OCI-LY7 (cell line): ENCODE measurements around the gene TNXB. TPM values are rescaled to one million over a fixed set of nuclear protein-coding genes. Genes with fewer than 3 reads are reported as not detected.

ENCODE experiments used
- BruUV-seq: library from RNA; stranded (reverse); fragments of 400-500 nt; replicated peaks from 2 replicates; lab custom pipeline; 2021; lab: Mats Ljungman, UMichigan
- CTCF ChIA-PET: fragments of 300-600 bp; sonication (Branson Sonifier 250); formaldehyde crosslinking; loops from one replicate; lab custom pipeline; 2022; ENCODE audit warnings: antibody characterized with exemption; ENCODE audit not compliant: unreplicated experiment; lab: Charles Lee
- POLR2A ChIA-PET: fragments of 300-600 bp; sonication (Branson Sonifier 250); formaldehyde crosslinking; loops from one replicate; lab custom pipeline; 2022; ENCODE audit warnings: antibody characterized with exemption; lab: Charles Lee
- DNase-seq: peaks from one replicate; pipeline ENCODE4 v3.0.0-alpha.2; 2015; ENCODE audit warnings: low spot score
- H2AFZ ChIP-seq: fragments of 200-600 bp; sonication (generic), shearing (Covaris generic); 2 replicates; pipeline ENCODE4 v1.6.1; 2014; ENCODE audit warnings: mild to moderate bottlenecking, antibody characterized with exemption, low read length, moderate library complexity
- H3K27ac ChIP-seq: fragments of 200-600 bp; sonication (generic); 2 replicates; pipeline ENCODE4 v1.5.1; 2014; ENCODE audit warnings: mixed run types, low read depth, mild to moderate bottlenecking, moderate library complexity, low read length, inconsistent platforms; ENCODE audit not compliant: poor library complexity, severe bottlenecking
- H3K36me3 ChIP-seq: fragments of 200-600 bp; sonication (generic); 2 replicates; pipeline ENCODE4 v1.6.1; 2014; ENCODE audit warnings: mild to moderate bottlenecking, antibody characterized with exemption, low read length, moderate library complexity, mixed read lengths; ENCODE audit not compliant: insufficient read depth
- H3K4me1 ChIP-seq: fragments of 200-600 bp; sonication (generic); 2 replicates; pipeline ENCODE4 v1.5.1; 2014; ENCODE audit warnings: mild to moderate bottlenecking, low read length; ENCODE audit not compliant: insufficient read depth, poor library complexity, severe bottlenecking
- H3K4me2 ChIP-seq: fragments of 200-600 bp; sonication (generic); 2 replicates; pipeline ENCODE4 v1.6.1; 2014; ENCODE audit warnings: mild to moderate bottlenecking, low read length
- H3K4me3 ChIP-seq: fragments of 200-600 bp; sonication (generic); 2 replicates; pipeline ENCODE4 v1.5.1; 2014; ENCODE audit warnings: mild to moderate bottlenecking, low read depth, low read length; ENCODE audit not compliant: poor library complexity, severe bottlenecking
- H3K79me2 ChIP-seq: fragments of 200-600 bp; sonication (generic); 2 replicates; pipeline ENCODE4 v1.6.1; 2016; ENCODE audit warnings: low read depth, mild to moderate bottlenecking, low read length, moderate library complexity, mixed read lengths; ENCODE audit not compliant: insufficient read depth
- H3K9me2 ChIP-seq: fragments of 200-600 bp; sonication (generic); 2 replicates; pipeline ENCODE4 v1.6.1; 2016; ENCODE audit warnings: mild to moderate bottlenecking, low read length, mixed read lengths; ENCODE audit not compliant: insufficient read depth
- H3K9me3 ChIP-seq: fragments of 200-600 bp; sonication (generic); 2 replicates; pipeline ENCODE4 v1.6.1; 2014; ENCODE audit warnings: mild to moderate bottlenecking, mixed run types, low read length, mixed read lengths
- H4K20me1 ChIP-seq: fragments of 200-600 bp; sonication (generic); 2 replicates; pipeline ENCODE4 v1.6.1; 2014; ENCODE audit warnings: mild to moderate bottlenecking, antibody characterized with exemption, low read length, moderate library complexity, mixed read lengths; ENCODE audit not compliant: insufficient read depth
- EZH2phosphoT487 ChIP-seq: fragments of 200-600 bp; sonication (generic); IDR thresholded peaks from 2 replicates; pipeline ENCODE4 v1.6.1; 2018; ENCODE audit warnings: low read depth, borderline replicate concordance, mild to moderate bottlenecking, mixed run types, antibody characterized with exemption, low read length, moderate library complexity, mixed read lengths
- intact Hi-C: fragments of 100-400 bp; cut with micrococcal nuclease; formaldehyde crosslinking; loops from one replicate; pipeline ENCODE4 v1.10.0; 2022; ENCODE audit not compliant: unreplicated experiment
- total RNA-seq, 2 experiments: library from RNA; depleted of rRNA in 1 of 2; stranded (reverse); fragments of >200 nt in 1 of 2; shearing (Covaris generic) in 1 of 2; gene quantifications; 2 replicates each; pipeline ENCODE4 v1.2.3, GENCODE V29; 2014 to 2022
- TF ChIP-seq, protein P1 (sequence below): fragments of 200-600 bp; sonication (generic); conservative IDR thresholded peaks from 2 replicates; pipeline ENCODE4 v1.5.1; 2014; ENCODE audit warnings: mild to moderate bottlenecking, antibody characterized with exemption, low read length, moderate library complexity, mixed read lengths

Gene TNXB
- total RNA-seq, 2 experiments from 2014 or later: 1.7 to 9.2 TPM

- Histone ChIP-seq H3K4me1 (no peaks in the 10 kb centered on the region), H2AFZ (no peak overlapping the region), H3K9me3 (no peaks in the 10 kb centered on the region), H4K20me1 (no peaks in the 10 kb centered on the region), H3K79me2 (no peaks in the 10 kb centered on the region), H3K27ac (no peak overlapping the region), H3K36me3 (no peaks in the 10 kb centered on the region), H3K9me2 (no peaks in the 10 kb centered on the region), H3K4me2 (no peak overlapping the region), H3K4me3 (no peak overlapping the region)
- TF ChIP-seq, protein P1, sequence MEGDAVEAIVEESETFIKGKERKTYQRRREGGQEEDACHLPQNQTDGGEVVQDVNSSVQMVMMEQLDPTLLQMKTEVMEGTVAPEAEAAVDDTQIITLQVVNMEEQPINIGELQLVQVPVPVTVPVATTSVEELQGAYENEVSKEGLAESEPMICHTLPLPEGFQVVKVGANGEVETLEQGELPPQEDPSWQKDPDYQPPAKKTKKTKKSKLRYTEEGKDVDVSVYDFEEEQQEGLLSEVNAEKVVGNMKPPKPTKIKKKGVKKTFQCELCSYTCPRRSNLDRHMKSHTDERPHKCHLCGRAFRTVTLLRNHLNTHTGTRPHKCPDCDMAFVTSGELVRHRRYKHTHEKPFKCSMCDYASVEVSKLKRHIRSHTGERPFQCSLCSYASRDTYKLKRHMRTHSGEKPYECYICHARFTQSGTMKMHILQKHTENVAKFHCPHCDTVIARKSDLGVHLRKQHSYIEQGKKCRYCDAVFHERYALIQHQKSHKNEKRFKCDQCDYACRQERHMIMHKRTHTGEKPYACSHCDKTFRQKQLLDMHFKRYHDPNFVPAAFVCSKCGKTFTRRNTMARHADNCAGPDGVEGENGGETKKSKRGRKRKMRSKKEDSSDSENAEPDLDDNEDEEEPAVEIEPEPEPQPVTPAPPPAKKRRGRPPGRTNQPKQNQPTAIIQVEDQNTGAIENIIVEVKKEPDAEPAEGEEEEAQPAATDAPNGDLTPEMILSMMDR: no peak
- TF ChIP-seq EZH2phosphoT487: no peak
- no TSS peak for BruUV-seq
- DNase-seq: no peak
- intact Hi-C loops: no loop called here
- POLR2A ChIA-PET: interaction anchor here (0.5 to 1.0 kb wide), 2 partner anchors 11 to 19 kb away, joined by 3 read pairs; partner anchors contain the start of gene FKBPL
- CTCF ChIA-PET: no interaction called here
Measured at GRCh38 chr6:32140420-32141046, 31.4 kb upstream of the TNXB start.

DNA sequence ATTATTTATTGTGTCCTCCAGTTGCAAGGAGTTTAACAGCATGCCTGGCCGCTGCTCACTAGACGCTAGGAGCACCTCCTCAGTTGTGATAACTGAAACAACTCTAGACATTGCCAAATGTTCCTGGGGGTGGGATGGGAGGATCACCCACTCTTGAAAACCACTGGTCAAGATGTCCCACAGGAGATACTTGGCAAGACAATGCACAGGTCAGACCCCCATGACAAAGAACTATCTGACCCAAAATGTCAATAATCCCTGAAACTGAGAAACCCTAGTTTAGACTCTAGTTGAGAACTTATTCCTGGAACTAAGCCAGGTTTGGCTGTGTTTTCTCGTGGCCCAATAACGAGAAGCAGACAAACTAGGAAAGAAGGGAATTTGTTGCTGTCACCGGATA is 30.5 kb upstream of the TNXB start:
- intact Hi-C loops: no loop called here
- CTCF ChIA-PET: no interaction called here
- TF ChIP-seq, protein P1: no peak
- no peak for TF ChIP-seq EZH2phosphoT487
- Histone ChIP-seq H4K20me1 (no peaks in the 10 kb centered on the region), H2AFZ (no peak overlapping the region), H3K4me2 (no peak overlapping the region), H3K9me2 (no peaks in the 10 kb centered on the region), H3K4me1 (no peaks in the 10 kb centered on the region), H3K79me2 (no peaks in the 10 kb centered on the region), H3K9me3 (no peaks in the 10 kb centered on the region), H3K27ac (no peak overlapping the region), H3K36me3 (no peaks in the 10 kb centered on the region), H3K4me3 (no peak overlapping the region)
- no peak for DNase-seq
- BruUV-seq: no TSS peak
- POLR2A ChIA-PET: interaction anchor here (0.5 kb wide), 1 partner anchor 20 kb away, joined by 3 read pairs; no protein-coding TSS in a partner anchor

DNA sequence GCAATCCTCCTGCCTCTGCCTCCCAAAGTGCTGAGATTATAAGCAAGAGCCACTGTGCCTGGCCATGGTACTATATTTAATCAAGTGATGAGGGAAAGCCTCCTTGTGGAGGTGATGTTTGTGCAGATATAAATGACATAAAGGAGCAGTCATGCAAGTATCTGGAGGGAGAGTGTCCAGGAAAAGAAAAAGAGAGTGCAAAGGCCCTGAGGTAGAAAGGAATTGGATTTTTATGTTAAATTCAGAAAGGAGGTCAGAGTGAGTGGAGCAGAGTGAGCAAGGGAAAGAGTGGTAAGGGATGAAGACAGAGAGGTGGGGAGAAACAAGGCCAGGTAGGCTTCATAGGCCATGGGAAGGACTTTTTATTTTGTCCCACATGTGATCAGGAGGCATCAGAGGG is 28.3 kb upstream of the TNXB start:
- ChIA-PET CTCF (no interaction called here), POLR2A (no interaction called here)
- H3K9me2 ChIP-seq: no peaks in the 10 kb centered on the region
- no peaks in the 10 kb centered on the region for H3K36me3 ChIP-seq
- H3K4me1 ChIP-seq: no peaks in the 10 kb centered on the region
- no peaks in the 10 kb centered on the region for H4K20me1 ChIP-seq
- H3K4me2 ChIP-seq: no peak overlapping the region
- intact Hi-C loops: no loop called here
- no peaks in the 10 kb centered on the region for H3K79me2 ChIP-seq
- TF ChIP-seq, protein P1: no peak
- no peak for TF ChIP-seq EZH2phosphoT487
- H3K9me3 ChIP-seq: no peaks in the 10 kb centered on the region
- H3K27ac ChIP-seq: no peak overlapping the region
- no TSS peak for BruUV-seq
- no peak overlapping the region for H3K4me3 ChIP-seq
- H2AFZ ChIP-seq: no peak overlapping the region
- DNase-seq: no peak
